22Rv1 (cell line): ENCODE measurements around the gene RHAG.

Experiments used
- H3K27ac ChIP-seq: fragments of 450-650 bp; 2 replicates; pipeline ENCODE4 v1.5.1; 2017
- CTCF ChIP-seq: fragments of 450-650 bp; IDR thresholded peaks from 2 replicates; pipeline ENCODE4 v1.5.1; 2017; ENCODE audit warnings: mild to moderate bottlenecking
- ZFX ChIP-seq: fragments of 450-650 bp; IDR thresholded peaks from 2 replicates; pipeline ENCODE4 v1.6.1; 2017; ENCODE audit warnings: antibody characterized with exemption, borderline replicate concordance

The RHAG gene

GRCh38 chr6:49579649-49580048 lies 57.0 kb downstream of the RHAG start:
- H3K27ac ChIP-seq: no peak overlapping the region
- TF ChIP-seq CTCF: no peak
- no peak for TF ChIP-seq ZFX

- H3K27ac ChIP-seq: no peak overlapping the region
- no peak for TF ChIP-seq CTCF
Measured at GRCh38 chr6:49576618-49577017, 60.0 kb downstream of the RHAG start.

- no peak overlapping the region for H3K27ac ChIP-seq
- TF ChIP-seq ZFX (no peak), CTCF (no peak)
Measured at GRCh38 chr6:49570474-49571079, 66.1 kb downstream of the RHAG start.

- no peak overlapping the region for H3K27ac ChIP-seq
- TF ChIP-seq CTCF (no peak), ZFX (no peak)
Measured at GRCh38 chr6:49565855-49566254, 70.8 kb downstream of the RHAG start.

GRCh38 chr6:49565261-49565660 lies 71.4 kb downstream of the RHAG start:
- TF ChIP-seq CTCF: no peak
- no peak for TF ChIP-seq ZFX
- no peak overlapping the region for H3K27ac ChIP-seq

GRCh38 chr6:49564552-49564951 lies 72.1 kb downstream of the RHAG start:
- no peak overlapping the region for H3K27ac ChIP-seq
- TF ChIP-seq CTCF: no peak
- no peak for TF ChIP-seq ZFX

GRCh38 chr6:49563006-49563886 lies 73.4 kb downstream of the RHAG start:
- no peak for TF ChIP-seq CTCF
- no peak overlapping the region for H3K27ac ChIP-seq
